NCI-H2196 (cell line): ENCODE results near the gene ZFYVE1.
"Not testable (repeated sequence)": the region's sequence is repeated elsewhere in the genome, so short reads cannot be mapped to it uniquely, and the experiment has no call there.

ENCODE experiments used
- DNase-seq: peaks from one replicate; lab custom pipeline; 2025; ENCODE audit not compliant: unreplicated experiment; lab: John Stamatoyannopoulos, UW

The ZFYVE1 gene

GRCh38 chr14:73007835-73008234 is 19.1 kb downstream of the ZFYVE1 start:
- DNase-seq = no peak

GRCh38 chr14:73004641-73005040 is 22.3 kb downstream of the ZFYVE1 start:
- DNase-seq = not testable (repeated sequence)

GRCh38 chr14:73003681-73004080 is 23.2 kb downstream of the ZFYVE1 start:
- no peak for DNase-seq

- no peak for DNase-seq
These were observed 26.8 kb downstream of the ZFYVE1 start for GRCh38 chr14:73000073-73000472.

GRCh38 chr14:72999316-72999715 is 27.6 kb downstream of the ZFYVE1 start:
- DNase-seq = no peak

- no peak for DNase-seq
These were observed 28.5 kb downstream of the ZFYVE1 start for GRCh38 chr14:72998252-72998903.

- DNase-seq = no peak
These were observed 30.0 kb downstream of the ZFYVE1 start for GRCh38 chr14:72996916-72997315.

- DNase-seq = no peak
These were observed 36.7 kb downstream of the ZFYVE1 start for GRCh38 chr14:72990171-72990570.

GRCh38 chr14:72986857-72987256 is 40.0 kb downstream of the ZFYVE1 start:
- DNase-seq = no peak

- DNase-seq = no peak
These were observed 40.7 kb downstream of the ZFYVE1 start for GRCh38 chr14:72986214-72986613.

GRCh38 chr14:72982146-72982708 is 44.7 kb downstream of the ZFYVE1 start:
- no peak for DNase-seq

- no peak for DNase-seq
These were observed 46.0 kb downstream of the ZFYVE1 start for GRCh38 chr14:72980863-72981262.

- DNase-seq = no peak
These were observed 48.0 kb downstream of the ZFYVE1 start for GRCh38 chr14:72978856-72979255.

- DNase-seq = no peak
These were observed 51.1 kb downstream of the ZFYVE1 start for GRCh38 chr14:72975770-72976169.

- no peak for DNase-seq
These were observed 52.2 kb downstream of the ZFYVE1 start for GRCh38 chr14:72974661-72975060.

- no peak for DNase-seq
These were observed 56.0 kb downstream of the ZFYVE1 start for GRCh38 chr14:72970824-72971434.

- no peak for DNase-seq
These were observed 56.8 kb downstream of the ZFYVE1 start for GRCh38 chr14:72970058-72970630.

GRCh38 chr14:72968316-72968715 is 58.6 kb downstream of the ZFYVE1 start:
- DNase-seq = no peak

- no peak for DNase-seq
These were observed 60.9 kb downstream of the ZFYVE1 start for GRCh38 chr14:72966038-72966437.

- no peak for DNase-seq
These were observed 61.7 kb downstream of the ZFYVE1 start for GRCh38 chr14:72965249-72965648.

GRCh38 chr14:72962829-72963312 is 64.0 kb downstream of the ZFYVE1 start:
- DNase-seq = peak; percentile 75

GRCh38 chr14:72962336-72962754 is 64.6 kb downstream of the ZFYVE1 start:
- peak; percentile 63 for DNase-seq
